GM13976 (cell line): ENCODE measurements around the gene ADSL.

Experiments
- DNase-seq: peaks from one replicate; pipeline ENCODE4 v3.0.0; 2012; ENCODE audit warnings: low spot score
- CTCF ChIP-seq: IDR thresholded peaks from 2 replicates; pipeline ENCODE4 v1.5.1; 2012; ENCODE audit warnings: borderline replicate concordance, mild to moderate bottlenecking; ENCODE audit not compliant: insufficient read depth; ENCODE audit errors: extremely low read depth, missing control alignments, control extremely low read depth
- in situ Hi-C: fragments of 300-500 bp; cut with MboI; formaldehyde crosslinking; loops from one replicate; pipeline ENCODE4 v1.12.0; 2022; ENCODE audit warnings: low sequenced_read_pairs, mixed read lengths, inconsistent platforms; ENCODE audit not compliant: unreplicated experiment

The ADSL gene

DNA sequence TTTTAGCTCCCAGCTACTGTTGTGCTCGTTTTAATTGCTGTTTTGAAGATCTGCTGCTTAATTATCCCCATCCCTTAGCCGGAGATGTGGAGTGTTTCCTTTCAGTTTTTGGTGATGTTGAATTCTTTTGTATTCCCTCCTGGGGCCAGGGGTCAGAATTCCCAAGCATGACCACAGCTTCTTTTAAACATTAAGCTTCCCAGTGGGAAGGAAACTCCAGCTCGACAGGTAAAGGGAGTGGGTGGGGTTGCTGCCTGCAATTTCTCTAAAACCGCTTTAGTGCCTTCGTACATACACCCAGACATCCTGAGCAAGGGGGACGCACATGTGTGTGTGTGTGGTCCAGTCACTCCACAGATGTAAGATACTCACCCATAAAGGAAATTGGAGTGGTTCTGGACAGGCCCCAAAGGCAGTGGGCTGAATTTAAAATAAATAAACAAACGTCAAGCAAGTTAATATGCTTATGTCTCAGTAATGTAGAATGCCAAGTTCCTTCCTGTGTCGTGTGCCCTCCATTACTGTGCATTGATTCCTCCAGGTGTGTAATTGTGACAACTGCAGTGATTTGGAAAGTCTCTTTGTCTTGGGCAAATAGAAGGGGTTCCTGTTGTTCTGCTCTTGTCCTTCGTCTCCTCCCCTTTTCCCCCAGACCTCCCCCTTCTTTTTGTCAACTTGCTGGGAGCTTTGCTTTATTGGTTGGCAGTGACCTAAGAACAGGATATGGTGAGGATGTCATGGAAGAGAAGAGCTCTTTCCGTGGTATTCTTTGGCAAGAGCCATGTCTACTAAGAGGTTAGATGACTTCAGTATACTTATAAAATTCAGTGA is 19.2 kb upstream of the ADSL start:
- DNase-seq = no peak
- TF ChIP-seq CTCF = no peak
- in situ Hi-C loops = no loop called here

GRCh38 chr22:40328546-40329456 is 17.5 kb upstream of the ADSL start:
- TF ChIP-seq CTCF = no peak
- DNase-seq = no peak
- in situ Hi-C loops = no loop called here

DNA sequence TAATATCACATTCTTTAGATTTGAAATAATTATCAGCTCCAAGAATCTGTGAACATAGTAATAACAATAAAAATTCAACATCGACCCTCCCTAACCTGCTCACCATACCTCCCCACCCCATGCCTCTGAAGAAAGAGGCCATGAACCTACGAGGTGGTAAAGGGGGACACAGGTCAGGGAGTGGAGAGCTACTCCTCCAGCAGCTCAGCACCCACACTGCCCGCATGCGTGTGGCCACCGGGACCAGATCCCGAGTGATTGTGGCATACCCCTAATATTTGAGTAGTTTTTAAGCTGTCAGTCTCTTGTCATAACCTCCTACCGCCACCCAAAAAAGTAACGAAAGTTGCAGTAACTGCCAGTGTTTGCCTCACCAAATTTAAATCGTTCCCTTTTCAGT is 16.8 kb upstream of the ADSL start:
- TF ChIP-seq CTCF = no peak
- DNase-seq = no peak
- in situ Hi-C loops = no loop called here

GRCh38 chr22:40330086-40330485 is 16.2 kb upstream of the ADSL start:
- DNase-seq = no peak
- TF ChIP-seq CTCF = no peak
- in situ Hi-C loops = no loop called here

GRCh38 chr22:40330615-40331014 is 15.7 kb upstream of the ADSL start:
- TF ChIP-seq CTCF = no peak
- in situ Hi-C loops = no loop called here
- DNase-seq = no peak

DNA sequence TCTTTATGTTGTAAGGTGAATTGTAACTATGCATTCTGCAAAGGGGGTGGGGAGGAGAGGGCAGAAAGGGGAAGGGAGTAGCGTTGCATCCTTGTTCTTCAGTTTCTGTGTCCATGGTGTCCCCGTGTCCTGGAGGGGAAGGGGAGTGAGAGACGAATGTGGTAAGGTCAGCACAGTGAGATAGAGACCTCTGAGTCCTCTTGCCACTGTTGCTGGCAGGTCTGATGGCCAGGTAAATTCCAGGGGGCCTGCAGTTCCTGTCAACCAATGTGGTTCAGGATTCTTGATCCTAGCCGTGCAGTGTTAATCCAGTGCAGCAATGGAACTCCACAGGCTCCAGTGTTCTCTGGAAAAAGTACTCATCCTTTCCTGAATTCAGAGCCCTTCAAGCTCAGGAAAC is 14.6 kb upstream of the ADSL start:
- in situ Hi-C loops = no loop called here
- no peak for TF ChIP-seq CTCF
- no peak for DNase-seq
